ENCODE data around the gene CBFA2T3.

DNA sequence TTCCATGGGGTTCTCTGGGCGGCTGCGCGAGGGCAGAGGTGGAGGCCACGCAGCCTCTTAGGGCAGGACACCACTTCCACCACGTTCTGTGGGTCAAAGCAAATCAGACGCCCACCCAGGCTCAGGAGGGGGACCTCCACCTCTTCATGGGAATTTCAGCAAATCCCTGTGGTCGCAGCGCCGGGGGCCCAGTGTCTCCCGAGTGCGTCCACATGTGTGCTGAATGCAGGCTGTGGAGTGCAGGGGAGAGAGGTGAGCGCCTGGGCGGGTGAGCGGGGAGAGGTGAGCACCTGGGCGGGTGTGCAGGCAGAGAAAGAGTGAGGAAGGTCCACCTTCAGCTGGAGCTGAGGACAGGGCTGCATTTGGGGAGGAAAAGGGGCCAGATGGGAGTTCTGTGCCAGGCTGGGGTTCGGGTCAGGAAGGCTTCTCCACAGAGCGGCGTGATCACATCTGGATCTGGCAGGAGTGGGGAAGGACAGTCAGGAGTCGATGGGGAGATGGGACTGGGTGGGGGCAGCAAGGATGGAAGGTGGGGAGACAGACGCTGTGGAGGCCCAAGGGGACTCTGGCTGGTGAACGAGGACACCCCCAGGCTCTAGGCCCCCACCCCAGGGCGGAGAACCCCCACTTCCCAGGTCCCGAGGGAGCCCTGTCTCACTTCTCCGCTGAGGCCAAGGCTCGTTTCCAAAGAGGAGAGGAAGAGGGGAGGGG lies 36.8 kb upstream of the CBFA2T3 start:
- no peak for TF ChIP-seq EZH2 (IDR thresholded peaks at IDR 0.05; ENCODE audit: borderline replicate concordance, low read depth, low read length, severe bottlenecking)
- TF ChIP-seq, protein P1, sequence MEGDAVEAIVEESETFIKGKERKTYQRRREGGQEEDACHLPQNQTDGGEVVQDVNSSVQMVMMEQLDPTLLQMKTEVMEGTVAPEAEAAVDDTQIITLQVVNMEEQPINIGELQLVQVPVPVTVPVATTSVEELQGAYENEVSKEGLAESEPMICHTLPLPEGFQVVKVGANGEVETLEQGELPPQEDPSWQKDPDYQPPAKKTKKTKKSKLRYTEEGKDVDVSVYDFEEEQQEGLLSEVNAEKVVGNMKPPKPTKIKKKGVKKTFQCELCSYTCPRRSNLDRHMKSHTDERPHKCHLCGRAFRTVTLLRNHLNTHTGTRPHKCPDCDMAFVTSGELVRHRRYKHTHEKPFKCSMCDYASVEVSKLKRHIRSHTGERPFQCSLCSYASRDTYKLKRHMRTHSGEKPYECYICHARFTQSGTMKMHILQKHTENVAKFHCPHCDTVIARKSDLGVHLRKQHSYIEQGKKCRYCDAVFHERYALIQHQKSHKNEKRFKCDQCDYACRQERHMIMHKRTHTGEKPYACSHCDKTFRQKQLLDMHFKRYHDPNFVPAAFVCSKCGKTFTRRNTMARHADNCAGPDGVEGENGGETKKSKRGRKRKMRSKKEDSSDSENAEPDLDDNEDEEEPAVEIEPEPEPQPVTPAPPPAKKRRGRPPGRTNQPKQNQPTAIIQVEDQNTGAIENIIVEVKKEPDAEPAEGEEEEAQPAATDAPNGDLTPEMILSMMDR (IDR thresholded peaks at IDR 0.05; ENCODE audit: borderline replicate concordance, extremely low read depth, low read length, poor library complexity, severe bottlenecking): no peak

All from DND-41 (cell line).